H9 (cell line): ENCODE measurements around the gene SARNP. TPM values are rescaled to one million over a fixed set of nuclear protein-coding genes. Genes with fewer than 3 reads are reported as not detected.

Experiments used
- DNase-seq: peaks from one replicate; pipeline ENCODE4 v3.0.0-alpha.2; 2017
- H2AFZ ChIP-seq: one replicate; pipeline ENCODE4 v1.6.1; 2013; ENCODE audit warnings: mild to moderate bottlenecking, low read length, control low read depth, moderate library complexity
- H2AK5ac ChIP-seq: 2 replicates; pipeline ENCODE4 v1.6.1; 2013; ENCODE audit warnings: low read length, control low read depth, mixed read lengths; ENCODE audit not compliant: insufficient read length
- H2BK120ac ChIP-seq: one replicate; pipeline ENCODE4 v1.6.1; 2013; ENCODE audit warnings: low read depth, mild to moderate bottlenecking, low read length, control low read depth, inconsistent platforms; ENCODE audit not compliant: poor library complexity, severe bottlenecking
- H2BK12ac ChIP-seq: 2 replicates; pipeline ENCODE4 v1.6.1; 2013; ENCODE audit warnings: low read length, control low read depth, mixed read lengths, low read depth; ENCODE audit not compliant: insufficient read length
- H2BK15ac ChIP-seq: 2 replicates; pipeline ENCODE4 v1.6.1; 2013; ENCODE audit warnings: low read depth, low read length, control low read depth
- H2BK20ac ChIP-seq: one replicate; pipeline ENCODE4 v1.6.1; 2013; ENCODE audit warnings: low read depth, mild to moderate bottlenecking, low read length, control low read depth, inconsistent platforms; ENCODE audit not compliant: poor library complexity, severe bottlenecking
- H2BK5ac ChIP-seq: 2 replicates; pipeline ENCODE4 v1.6.1; 2013; ENCODE audit warnings: low read length, control low read depth, mixed read lengths; ENCODE audit not compliant: insufficient read length
- H3K14ac ChIP-seq: 2 replicates; pipeline ENCODE4 v1.6.1; 2013; ENCODE audit warnings: low read length, control low read depth; ENCODE audit not compliant: insufficient read depth
- H3K18ac ChIP-seq: 2 replicates; pipeline ENCODE4 v1.6.1; 2013; ENCODE audit warnings: low read depth, mild to moderate bottlenecking, mixed read lengths, low read length, control low read depth; ENCODE audit not compliant: insufficient read length
- H3K23ac ChIP-seq: 2 replicates; pipeline ENCODE4 v1.6.1; 2013; ENCODE audit warnings: low read length, control low read depth, mixed read lengths, low read depth; ENCODE audit not compliant: insufficient read length
- H3K23me2 ChIP-seq: 2 replicates; pipeline ENCODE4 v1.6.1; 2013; ENCODE audit warnings: low read depth, mild to moderate bottlenecking, mixed read lengths, low read length, control low read depth; ENCODE audit not compliant: insufficient read length, poor library complexity, severe bottlenecking
- H3K27ac ChIP-seq: 2 replicates; pipeline ENCODE4 v1.5.1; 2013; ENCODE audit warnings: low read length, control low read depth, mixed read lengths, low read depth; ENCODE audit not compliant: insufficient read length
- H3K27me3 ChIP-seq: 2 replicates; pipeline ENCODE4 v1.6.1; 2013; ENCODE audit warnings: low read length, control low read depth, inconsistent platforms; ENCODE audit not compliant: insufficient read depth
- H3K4ac ChIP-seq: 2 replicates; pipeline ENCODE4 v1.6.1; 2013; ENCODE audit warnings: low read depth, mild to moderate bottlenecking, control low read depth, inconsistent platforms, low read length, moderate library complexity
- H3K4me1 ChIP-seq: 2 replicates; pipeline ENCODE4 v1.6.1; 2013; ENCODE audit warnings: low read length, control low read depth, inconsistent platforms; ENCODE audit not compliant: insufficient read depth
- H3K4me2 ChIP-seq: 2 replicates; pipeline ENCODE4 v1.6.1; 2013; ENCODE audit warnings: low read length, control low read depth, mixed read lengths; ENCODE audit not compliant: insufficient read length, insufficient read depth
- H3K56ac ChIP-seq: 2 replicates; pipeline ENCODE4 v1.6.1; 2013; ENCODE audit warnings: low read depth, mild to moderate bottlenecking, mixed read lengths, low read length, control low read depth; ENCODE audit not compliant: insufficient read length
- H3K79me1 ChIP-seq: 2 replicates; pipeline ENCODE4 v1.6.1; 2013; ENCODE audit warnings: low read depth, mild to moderate bottlenecking, moderate library complexity, low read length, control low read depth, inconsistent platforms; ENCODE audit not compliant: insufficient read depth, poor library complexity, severe bottlenecking
- H3K79me2 ChIP-seq: 2 replicates; pipeline ENCODE4 v1.6.1; 2013; ENCODE audit warnings: low read length, control low read depth, inconsistent platforms; ENCODE audit not compliant: insufficient read depth
- H3K9ac ChIP-seq: 2 replicates; pipeline ENCODE4 v1.6.1; 2013; ENCODE audit warnings: low read length, control low read depth, mixed read lengths; ENCODE audit not compliant: insufficient read length; ENCODE audit errors: extremely low read depth
- H3K9me3 ChIP-seq: one replicate; pipeline ENCODE4 v1.6.1; 2013; ENCODE audit warnings: low read depth, low read length, inconsistent platforms; ENCODE audit not compliant: control insufficient read depth
- H3T11ph ChIP-seq: one replicate; pipeline ENCODE4 v1.6.1; 2013; ENCODE audit warnings: mild to moderate bottlenecking, low read length, control low read depth, inconsistent platforms
- H4K20me1 ChIP-seq: one replicate; pipeline ENCODE4 v1.6.1; 2013; ENCODE audit not compliant: control insufficient read depth, insufficient read length, insufficient read depth
- H4K5ac ChIP-seq: 2 replicates; pipeline ENCODE4 v1.6.1; 2013; ENCODE audit warnings: low read depth, mild to moderate bottlenecking, mixed read lengths, low read length, control low read depth; ENCODE audit not compliant: insufficient read length
- H4K8ac ChIP-seq: replicated peaks from 2 replicates; pipeline ENCODE4 v1.6.1; 2013; ENCODE audit warnings: low read length, control low read depth, mixed read lengths, low read depth; ENCODE audit not compliant: insufficient read length
- H4K91ac ChIP-seq: 2 replicates; pipeline ENCODE4 v1.6.1; 2013; ENCODE audit warnings: low read depth, mild to moderate bottlenecking, moderate library complexity, mixed read lengths, low read length, control low read depth; ENCODE audit not compliant: insufficient read length
- H3K27ac Mint-ChIP-seq, 3 experiments: 2 replicates in 2 of 3; 3 replicates in 1 of 3; pipeline ENCODE4 v1.8.0; 2020 to 2021; ENCODE audit warnings: mixed read lengths in 3 of 3, mild to moderate bottlenecking in 1 of 3, moderate library complexity in 1 of 3
- H3K27me3 Mint-ChIP-seq: 2 replicates; pipeline ENCODE4 v1.8.0; 2021; ENCODE audit warnings: low read depth, mild to moderate bottlenecking, moderate library complexity, mixed read lengths
- H3K36me3 Mint-ChIP-seq, 3 experiments: 2 replicates in 2 of 3; 3 replicates in 1 of 3; pipeline ENCODE4 v1.8.0; 2020 to 2021; ENCODE audit warnings: low read depth in 3 of 3, mixed read lengths in 3 of 3; ENCODE audit not compliant: insufficient read depth in 1 of 3
- H3K4me1 Mint-ChIP-seq, 2 experiments: 2 replicates each; pipeline ENCODE4 v1.8.0; 2020; ENCODE audit warnings: mixed read lengths in 2 of 2
- H3K4me3 Mint-ChIP-seq, 2 experiments: 2 replicates in 1 of 2; 3 replicates in 1 of 2; pipeline ENCODE4 v1.8.0; 2020 to 2021; ENCODE audit warnings: mild to moderate bottlenecking in 2 of 2, mixed read lengths in 2 of 2, moderate library complexity in 1 of 2
- H3K9me3 Mint-ChIP-seq, 2 experiments: 2 replicates in 1 of 2; 3 replicates in 1 of 2; pipeline ENCODE4 v1.8.0; 2020; ENCODE audit warnings: mild to moderate bottlenecking in 2 of 2, mixed read lengths in 2 of 2, moderate library complexity in 1 of 2
- CTCF ChIP-seq: fragments of 200-600 bp; sonication (generic); conservative IDR thresholded peaks from 3 replicates; pipeline ENCODE4 v1.8.0; 2021; ENCODE audit warnings: antibody characterized with exemption, mild to moderate bottlenecking
- WGBS: extraction: QIAGEN DNeasy Blood & Tissue Kit; methylation state at CpG from one replicate; pipeline ENCODE4 v1.1.7; 2013; ENCODE audit warnings: missing lambda C conversion rate, low lambda C conversion rate, mixed read lengths; ENCODE audit not compliant: insufficient read length; ENCODE audit errors: extremely low coverage; 5-methylcytosine and 5-hydroxymethylcytosine counted together
- total RNA-seq: library from RNA; stranded (reverse); gene quantifications from 2 replicates; pipeline ENCODE4 v1.2.1, GENCODE V29; 2021

The SARNP gene
- total RNA-seq, 1 experiment from 2014 or later, result 127 TPM

GRCh38 chr12:55789171-55789570 lies 28.4 kb downstream of the SARNP start:
- Histone ChIP-seq H2BK120ac (no peak overlapping the region), H3K18ac (no peak overlapping the region), H4K5ac (no peak overlapping the region), H3K14ac (no peak overlapping the region), H2BK5ac (no peak overlapping the region), H3K27ac (no peak overlapping the region), H2BK20ac (no peak overlapping the region), H3K79me1 (no peaks in the 10 kb centered on the region), H2AK5ac (no peak overlapping the region), H2AFZ (no peak overlapping the region), H3T11ph (no peak overlapping the region), H2BK15ac (no peak overlapping the region), H4K91ac (no peak overlapping the region), H2BK12ac (no peak overlapping the region), H3K23ac (no peak overlapping the region), H3K9me3 (no peaks in the 10 kb centered on the region), H3K4me1 (no peaks in the 10 kb centered on the region), H3K4ac (no peak overlapping the region), H3K56ac (no peak overlapping the region), H3K27me3 (no peaks in the 10 kb centered on the region), H3K9ac (no peak overlapping the region), H4K20me1 (no peaks in the 10 kb centered on the region), H3K4me2 (no peak overlapping the region), H3K79me2 (no peaks in the 10 kb centered on the region), H4K8ac (no peak overlapping the region), H3K23me2 (no peaks in the 10 kb centered on the region)
- no CpG with 5 or more reads among the region's 2 CpGs for WGBS
- Mint-ChIP-seq H3K36me3 (peaks cover 39 to 88% (median 85%) of the 10 kb centered on the region in 3 experiments), H3K27me3 (no peaks in the 10 kb centered on the region), H3K27ac (peak overlapping the region in 2 of 3 experiments; percentile 29 to 74; a peak in 3 of 7 replicates), H3K4me3 (no peak overlapping the region), H3K4me1 (no peaks in the 10 kb centered on the region), H3K9me3 (no peaks in the 10 kb centered on the region)
- no peak for DNase-seq
- no peak for TF ChIP-seq CTCF
